SJSA1 (cell line): ENCODE results near the gene ZBTB12. TPM values are rescaled to one million over a fixed set of nuclear protein-coding genes. Genes with fewer than 3 reads are reported as not detected.
"Not testable (repeated sequence)": the region's sequence is repeated elsewhere in the genome, so short reads cannot be mapped to it uniquely, and the experiment has no call there.

Experiments
- DNase-seq, 2 experiments: peaks; one replicate each; pipeline ENCODE4 v3.0.0-alpha.2; 2015 to 2020; ENCODE audit warnings: low spot score in 2 of 2, low read depth in 1 of 2
- H3K27ac ChIP-seq: fragments of 250-450 bp; sonication (Bioruptor Pico); 2 replicates; pipeline ENCODE4 v1.5.1; 2020; ENCODE audit warnings: mild to moderate bottlenecking, moderate library complexity
- H3K27me3 ChIP-seq: fragments of 250-450 bp; sonication (Bioruptor Pico); replicated peaks from 2 replicates; pipeline ENCODE4 v1.5.1; 2020; ENCODE audit warnings: mild to moderate bottlenecking, moderate library complexity
- H3K36me3 ChIP-seq: fragments of 250-450 bp; sonication (Bioruptor Pico); 2 replicates; pipeline ENCODE4 v1.5.1; 2020; ENCODE audit warnings: mild to moderate bottlenecking
- H3K4me1 ChIP-seq: fragments of 250-450 bp; sonication (Bioruptor Pico); replicated peaks from 2 replicates; pipeline ENCODE4 v1.6.1; 2021; ENCODE audit warnings: mild to moderate bottlenecking
- H3K4me3 ChIP-seq: fragments of 250-450 bp; sonication (Bioruptor Pico); 2 replicates; pipeline ENCODE4 v1.5.1; 2020; ENCODE audit warnings: mild to moderate bottlenecking
- H3K9me3 ChIP-seq: fragments of 250-450 bp; sonication (Bioruptor Pico); replicated peaks from 2 replicates; pipeline ENCODE4 v1.5.1; 2020; ENCODE audit warnings: mild to moderate bottlenecking
- total RNA-seq: library from RNA; depleted of rRNA; stranded (reverse); fragments of >200 nt; shearing (Covaris generic); gene quantifications from 2 replicates; pipeline ENCODE4 v1.2.3, GENCODE V29; 2014

ZBTB12 gene
- total RNA-seq, 1 experiment from 2014 or later, result 2.0 TPM

DNA sequence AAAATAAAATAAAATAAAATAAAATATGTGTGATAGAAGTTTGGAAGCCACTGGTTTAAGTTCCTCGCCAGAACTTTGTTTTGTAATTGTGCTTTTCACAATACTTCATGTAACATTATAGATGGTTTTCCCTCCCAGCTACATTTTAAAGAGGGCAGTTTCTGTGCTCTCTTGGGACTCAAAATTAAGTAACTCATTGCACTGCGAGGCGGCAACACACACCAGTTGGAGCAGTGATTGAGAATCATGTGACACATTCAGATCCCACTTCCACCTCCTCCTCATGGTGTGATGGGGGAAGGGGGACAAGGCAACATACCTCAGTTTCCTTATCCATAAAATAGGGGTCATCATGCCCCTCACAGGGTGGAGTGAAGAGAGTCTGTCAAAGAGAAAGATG, 33.1 kb upstream of the ZBTB12 start:
- Histone ChIP-seq H3K4me3 (no peak overlapping the region), H3K27ac (no peak overlapping the region), H3K27me3 (no peaks in the 10 kb centered on the region), H3K36me3 (no peaks in the 10 kb centered on the region), H3K9me3 (no peaks in the 10 kb centered on the region), H3K4me1 (no peaks in the 10 kb centered on the region)
- DNase-seq, result no peak

DNA sequence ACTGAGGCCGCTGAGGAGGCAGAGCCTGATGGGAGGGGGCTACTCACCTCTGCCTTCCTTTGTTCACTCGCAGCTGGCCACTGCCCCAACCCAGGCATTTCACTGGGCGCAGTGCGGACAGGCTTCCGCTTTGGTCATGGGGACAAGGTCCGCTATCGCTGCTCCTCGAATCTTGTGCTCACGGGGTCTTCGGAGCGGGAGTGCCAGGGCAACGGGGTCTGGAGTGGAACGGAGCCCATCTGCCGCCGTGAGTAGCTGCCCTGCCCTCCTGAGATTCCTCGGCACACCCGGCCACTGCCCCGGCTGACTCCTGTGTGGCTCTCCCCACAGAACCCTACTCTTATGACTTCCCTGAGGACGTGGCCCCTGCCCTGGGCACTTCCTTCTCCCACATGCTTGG, 31.7 kb upstream of the ZBTB12 start:
- Histone ChIP-seq H3K9me3 (no peaks in the 10 kb centered on the region), H3K27me3 (no peaks in the 10 kb centered on the region), H3K36me3 (no peaks in the 10 kb centered on the region)

DNA sequence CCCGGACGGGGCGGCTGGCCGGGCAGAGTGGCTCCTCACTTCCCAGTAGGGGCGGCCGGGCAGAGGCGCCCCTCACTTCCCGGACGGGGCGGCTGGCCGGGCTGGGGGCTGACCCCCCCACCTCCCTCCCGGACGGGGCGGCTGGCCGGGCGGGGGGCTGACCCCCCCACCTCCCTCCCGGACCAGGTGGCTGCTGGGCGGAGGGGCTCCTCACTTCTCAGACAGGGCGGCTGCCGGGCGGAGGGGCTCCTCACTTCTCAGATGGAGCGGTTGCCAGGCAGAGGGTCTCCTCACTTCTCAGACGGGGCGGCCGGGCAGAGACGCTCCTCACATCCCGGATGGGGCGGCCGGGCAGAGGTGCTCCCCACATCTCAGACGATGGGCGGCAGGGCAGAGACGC, 30.3 kb upstream of the ZBTB12 start:
- H3K9me3 ChIP-seq, H3K4me3 ChIP-seq, DNase-seq, H3K27ac ChIP-seq, H3K36me3 ChIP-seq, H3K27me3 ChIP-seq, H3K4me1 ChIP-seq: not testable (repeated sequence)

More for the DNA sequence above, 31.7 kb upstream of the ZBTB12 start:
- no peak overlapping the region for H3K27ac ChIP-seq
- H3K4me1 ChIP-seq, result no peaks in the 10 kb centered on the region
- no peak overlapping the region for H3K4me3 ChIP-seq
- DNase-seq, result no peak

DNA sequence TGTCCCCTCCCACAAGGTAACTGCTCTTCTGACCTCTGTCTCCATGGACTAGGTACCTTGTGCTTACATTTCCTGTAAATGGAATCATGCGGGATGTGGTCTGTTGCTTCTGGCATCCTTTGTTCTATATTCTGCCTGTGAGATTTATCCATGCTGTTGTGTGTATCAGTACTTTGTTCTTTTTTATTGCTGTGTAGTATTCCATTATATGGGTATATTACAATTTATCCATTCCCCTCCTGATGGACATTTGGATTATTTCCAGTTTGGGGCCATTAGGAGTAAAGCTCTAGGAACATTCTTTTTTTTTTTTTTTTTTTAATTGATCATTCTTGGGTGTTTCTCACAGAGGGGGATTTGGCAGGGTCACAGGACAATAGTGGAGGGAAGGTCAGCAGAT, 29.1 kb upstream of the ZBTB12 start:
- no peak overlapping the region for H3K4me3 ChIP-seq
- H3K27me3 ChIP-seq, result no peaks in the 10 kb centered on the region
- H3K9me3 ChIP-seq, result no peaks in the 10 kb centered on the region
- no peak overlapping the region for H3K27ac ChIP-seq
- no peaks in the 10 kb centered on the region for H3K36me3 ChIP-seq
- no peak for DNase-seq
- H3K4me1 ChIP-seq, result no peaks in the 10 kb centered on the region

DNA sequence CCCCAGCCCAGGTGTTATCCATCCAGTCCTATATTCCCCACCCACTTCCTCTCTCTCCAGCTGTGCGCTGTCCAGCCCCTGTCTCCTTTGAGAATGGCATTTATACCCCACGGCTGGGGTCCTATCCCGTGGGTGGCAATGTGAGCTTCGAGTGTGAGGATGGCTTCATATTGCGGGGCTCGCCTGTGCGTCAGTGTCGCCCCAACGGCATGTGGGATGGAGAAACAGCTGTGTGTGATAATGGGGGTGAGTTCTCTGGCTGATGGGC, 26.7 kb upstream of the ZBTB12 start:
- no peaks in the 10 kb centered on the region for H3K9me3 ChIP-seq
- no peaks in the 10 kb centered on the region for H3K4me1 ChIP-seq
- H3K27me3 ChIP-seq, result no peaks in the 10 kb centered on the region
- no peak overlapping the region for H3K4me3 ChIP-seq
- DNase-seq, result no peak
- no peaks in the 10 kb centered on the region for H3K36me3 ChIP-seq
- no peak overlapping the region for H3K27ac ChIP-seq

DNA sequence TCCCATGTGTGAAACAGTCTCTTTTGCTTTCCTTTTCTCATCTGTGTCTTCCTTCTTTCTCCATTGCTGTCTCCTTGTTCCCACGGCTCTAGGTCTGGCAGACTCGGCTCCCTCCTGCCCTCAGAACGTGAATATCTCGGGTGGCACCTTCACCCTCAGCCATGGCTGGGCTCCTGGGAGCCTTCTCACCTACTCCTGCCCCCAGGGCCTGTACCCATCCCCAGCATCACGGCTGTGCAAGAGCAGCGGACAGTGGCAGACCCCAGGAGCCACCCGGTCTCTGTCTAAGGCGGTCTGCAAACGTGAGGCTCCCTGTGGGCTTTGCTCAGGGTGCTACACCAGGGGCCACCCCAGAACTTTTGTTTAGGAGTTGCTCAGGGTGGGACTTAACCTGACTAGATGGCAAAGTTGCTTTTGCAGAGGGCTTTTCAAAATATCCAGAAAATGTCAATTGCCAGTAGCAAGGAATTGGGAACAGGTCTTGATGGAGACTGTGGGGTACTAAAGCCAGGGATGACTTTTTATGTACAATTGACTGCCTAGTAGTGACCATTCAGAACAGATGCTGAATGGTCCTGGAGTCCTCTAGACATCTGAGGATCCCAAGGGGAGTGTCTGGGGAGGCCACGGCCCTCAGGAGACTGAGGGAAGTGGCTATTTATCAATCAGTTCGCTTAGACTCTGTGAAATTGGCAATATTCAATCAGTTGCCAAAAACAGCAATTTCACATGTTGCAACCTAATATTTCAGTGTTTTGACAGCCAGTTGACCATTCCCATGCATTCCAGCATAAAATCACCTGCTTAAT, 26.2 kb upstream of the ZBTB12 start:
- Histone ChIP-seq H3K4me1 (no peaks in the 10 kb centered on the region), H3K27ac (no peak overlapping the region), H3K27me3 (no peaks in the 10 kb centered on the region), H3K36me3 (no peaks in the 10 kb centered on the region), H3K9me3 (no peaks in the 10 kb centered on the region), H3K4me3 (no peak overlapping the region)
- no peak for DNase-seq

DNA sequence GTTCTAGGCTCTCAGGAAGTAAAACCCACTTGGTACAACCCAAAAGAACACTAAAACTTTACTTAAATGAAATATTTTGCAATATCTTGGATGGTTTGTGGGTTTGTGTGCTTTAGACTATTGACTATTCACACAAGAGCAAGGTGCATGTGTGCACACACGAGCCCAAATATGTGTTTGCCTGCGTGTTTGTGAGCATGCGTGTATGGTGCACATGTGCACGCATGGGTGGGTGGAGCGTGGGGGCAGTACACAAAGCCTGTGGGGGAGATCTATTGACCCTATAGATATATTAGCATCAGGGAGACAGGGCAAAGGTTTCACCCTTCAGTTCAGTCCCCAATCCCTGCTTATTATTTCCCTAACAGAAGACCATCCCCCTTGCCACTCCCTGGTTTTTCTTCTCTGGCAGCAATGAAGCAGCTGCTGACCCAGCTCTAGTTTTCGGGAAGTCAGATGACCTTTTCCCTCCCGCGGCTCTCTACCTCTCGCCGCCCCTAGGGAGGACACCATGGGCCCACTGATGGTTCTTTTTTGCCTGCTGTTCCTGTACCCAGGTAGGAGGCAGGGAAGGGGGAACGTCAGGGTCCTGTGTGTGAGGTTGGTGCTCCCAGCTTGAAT, 25.5 kb upstream of the ZBTB12 start, which contains the start of gene C2:
C2 (plus strand) TSS at position 476 of the 621 bp plus-strand sequence; CDS start at position 512, 36 bp downstream.
- Histone ChIP-seq H3K27me3 (no peaks in the 10 kb centered on the region), H3K27ac (no peak within 1 kb of the TSS), H3K36me3 (no peaks in the 10 kb centered on the region), H3K4me1 (no peaks in the 10 kb centered on the region), H3K4me3 (no peak within 1 kb of the TSS), H3K9me3 (no peaks in the 10 kb centered on the region)
- DNase-seq, result no peak

DNA sequence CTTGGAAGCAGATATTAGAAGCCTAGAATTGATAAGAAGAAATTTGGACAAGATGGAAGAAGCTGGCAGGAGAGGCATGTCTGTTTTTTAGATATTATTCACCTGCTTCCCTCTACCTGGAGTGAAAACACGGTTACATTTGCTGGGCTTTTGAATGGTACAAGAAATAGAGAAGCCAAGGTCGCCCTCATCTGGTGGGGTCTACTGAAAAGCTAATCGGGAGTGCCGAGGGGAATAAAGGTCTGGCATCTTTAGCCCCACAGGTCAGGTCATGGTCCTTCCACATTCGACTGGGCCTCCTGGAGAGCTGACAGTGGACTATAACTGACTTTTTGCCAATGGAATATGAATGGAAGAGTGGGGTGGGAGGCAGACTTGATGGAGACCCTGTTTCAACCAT, 21.1 kb upstream of the ZBTB12 start:
- no peak for DNase-seq
- H3K4me1 ChIP-seq, result peaks cover 6% of the 10 kb centered on the region
- H3K36me3 ChIP-seq, result no peaks in the 10 kb centered on the region
- H3K4me3 ChIP-seq, result no peak overlapping the region
- H3K27ac ChIP-seq, result no peak overlapping the region
- H3K9me3 ChIP-seq, result no peaks in the 10 kb centered on the region
- no peaks in the 10 kb centered on the region for H3K27me3 ChIP-seq

GRCh38 chr6:31920811-31921210, 18.9 kb upstream of the ZBTB12 start:
- peaks cover 6% of the 10 kb centered on the region for H3K4me1 ChIP-seq
- H3K27ac ChIP-seq, result no peak overlapping the region
- no peaks in the 10 kb centered on the region for H3K27me3 ChIP-seq
- no peak overlapping the region for H3K4me3 ChIP-seq
- H3K9me3 ChIP-seq, result no peaks in the 10 kb centered on the region
- H3K36me3 ChIP-seq, result no peaks in the 10 kb centered on the region
- DNase-seq, result no peak

GRCh38 chr6:31919624-31920303, 17.9 kb upstream of the ZBTB12 start:
- Histone ChIP-seq H3K4me1 (peaks cover 6% of the 10 kb centered on the region), H3K36me3 (no peaks in the 10 kb centered on the region), H3K4me3 (no peak overlapping the region), H3K27me3 (no peaks in the 10 kb centered on the region), H3K27ac (no peak overlapping the region), H3K9me3 (no peaks in the 10 kb centered on the region)
- DNase-seq, result no peak

DNA sequence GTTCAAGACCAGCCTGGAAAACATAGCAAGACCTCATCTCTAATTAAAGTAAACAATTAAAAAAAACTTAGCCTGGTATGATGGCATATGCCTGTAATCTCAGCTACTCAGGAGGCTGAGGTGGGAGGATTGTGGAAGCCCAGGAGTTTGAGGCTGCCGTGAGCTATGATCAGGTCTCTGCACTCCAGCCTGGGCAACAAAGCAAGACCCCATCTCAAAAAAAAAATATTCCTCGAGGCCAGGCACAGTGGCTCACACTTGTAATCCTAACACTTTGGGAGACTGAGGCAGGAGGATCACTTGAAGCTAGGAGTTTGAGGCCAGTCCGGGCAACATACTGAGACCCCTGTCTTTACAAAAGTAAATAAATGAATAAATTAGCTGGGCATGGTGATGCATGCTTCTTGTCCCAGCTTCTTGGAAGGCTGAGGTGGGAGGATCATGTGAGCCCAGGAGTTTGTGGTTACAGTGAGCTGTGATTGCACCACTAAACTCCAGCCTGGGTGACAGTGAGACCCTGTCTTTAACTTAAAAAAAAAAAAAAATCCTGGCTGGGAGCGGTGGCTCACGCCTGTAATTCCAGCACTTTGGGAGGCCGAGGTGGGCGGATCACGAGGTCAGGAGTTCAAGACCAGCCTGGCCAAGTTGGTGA, 16.3 kb upstream of the ZBTB12 start:
- no peak overlapping the region for H3K4me3 ChIP-seq
- H3K9me3 ChIP-seq, result no peaks in the 10 kb centered on the region
- no peak for DNase-seq
- H3K27ac ChIP-seq, result no peak overlapping the region
- no peaks in the 10 kb centered on the region for H3K27me3 ChIP-seq
- H3K36me3 ChIP-seq, result no peaks in the 10 kb centered on the region
- peaks cover 6% of the 10 kb centered on the region for H3K4me1 ChIP-seq

GRCh38 chr6:31915756-31916155, 13.9 kb upstream of the ZBTB12 start:
- no peak overlapping the region for H3K27ac ChIP-seq
- no peak for DNase-seq

GRCh38 chr6:31915351-31915750, 13.5 kb upstream of the ZBTB12 start:
- Histone ChIP-seq H3K36me3 (no peaks in the 10 kb centered on the region), H3K27ac (no peak overlapping the region), H3K27me3 (no peaks in the 10 kb centered on the region), H3K4me1 (peaks cover 19% of the 10 kb centered on the region), H3K9me3 (no peaks in the 10 kb centered on the region; the same call in 1 of the 2 replicates), H3K4me3 (no peak overlapping the region)
- no peak for DNase-seq

More at GRCh38 chr6:31915756-31916155, 13.9 kb upstream of the ZBTB12 start:
- no peaks in the 10 kb centered on the region for H3K9me3 ChIP-seq
- no peak overlapping the region for H3K4me3 ChIP-seq
- peaks cover 19% of the 10 kb centered on the region for H3K4me1 ChIP-seq
- no peaks in the 10 kb centered on the region for H3K27me3 ChIP-seq
- no peaks in the 10 kb centered on the region for H3K36me3 ChIP-seq
